HepG2 (cell line): ENCODE data around the gene EVI5. TPM values are rescaled to one million over a fixed set of nuclear protein-coding genes. Genes with fewer than 3 reads are reported as not detected.

Experiments
- ATAC-seq: fragments of 200-7000 bp; cut with Tn5 transposase; 3 replicates; pipeline ENCODE4 v1.9.1; 2020; ENCODE audit warnings: mild to moderate bottlenecking, moderate library complexity
- BruUV-seq: library from RNA; stranded (reverse); fragments of 400-500 nt; replicated peaks from 2 replicates; lab custom pipeline; 2021; lab: Mats Ljungman, UMichigan
- CTCF ChIA-PET: fragments of 300-600 bp; formaldehyde crosslinking; extraction: SDS; loops from one replicate; lab custom pipeline; 2021; ENCODE audit warnings: low total read pairs, inconsistent platforms, low intra/inter-chr PET ratio; lab: Yijun Ruan, JAX
- POLR2A ChIA-PET: fragments of 350-600 bp; sonication (Branson Sonifier 250); formaldehyde crosslinking; loops from one replicate; lab custom pipeline; 2020; ENCODE audit warnings: antibody characterized with exemption, inconsistent platforms; lab: Yijun Ruan, JAX
- DNase-seq: peaks from one replicate; pipeline ENCODE4 v3.0.0-alpha.2; 2015; ENCODE audit warnings: low spot score
- FAIRE-seq: peaks from 3 replicates; lab custom pipeline; 2011; peaks lifted over from hg19 to GRCh38; lab: Jason Lieb, UNC
- H2AFZ ChIP-seq: one replicate; pipeline ENCODE4 v1.6.1; 2011; ENCODE audit warnings: low read length, inconsistent platforms
- H3K27ac ChIP-seq: fragments of 300-600 bp; 3 replicates; pipeline ENCODE4 v1.8.0; 2011; ENCODE audit warnings: mixed run types, mild to moderate bottlenecking, mixed read lengths, low read length, inconsistent platforms; ENCODE audit not compliant: insufficient read depth; ENCODE audit errors: extremely low read length
- H3K27me3 ChIP-seq, 2 experiments: fragments of 200-600 bp in 1 of 2; 2 replicates in 1 of 2; 3 replicates in 1 of 2; pipeline versions ENCODE4 v1.6.0 to v1.8.0; 2011; ENCODE audit warnings: low read length in 2 of 2, mild to moderate bottlenecking in 2 of 2, moderate library complexity in 2 of 2, inconsistent platforms in 1 of 2; ENCODE audit not compliant: insufficient read depth in 2 of 2, control insufficient read depth in 1 of 2
- H3K36me3 ChIP-seq, 2 experiments: fragments of 200-600 bp in 1 of 2; replicated peaks in 1 of 2; 2 replicates in 1 of 2; 3 replicates in 1 of 2; pipeline versions ENCODE4 v1.5.1 to v1.8.0; 2011; ENCODE audit warnings: low read length in 2 of 2, inconsistent platforms in 1 of 2; ENCODE audit not compliant: insufficient read depth in 2 of 2, control insufficient read depth in 1 of 2
- H3K4me1 ChIP-seq: 2 replicates; pipeline ENCODE4 v1.5.1; 2012; ENCODE audit warnings: low read length, inconsistent platforms; ENCODE audit not compliant: insufficient read depth
- H3K4me2 ChIP-seq: 2 replicates; pipeline ENCODE4 v1.6.0; 2011; ENCODE audit warnings: low read depth, low read length, inconsistent platforms
- H3K4me3 ChIP-seq, 3 experiments: fragments of 200-600 bp in 1 of 3; sonication (generic), shearing (Covaris generic) in 1 of 3; replicated peaks in 1 of 3; 2 replicates each; pipeline ENCODE4 v1.5.1; 2011 to 2016; ENCODE audit warnings: low read length in 3 of 3, inconsistent platforms in 2 of 3, low read depth in 2 of 3, mild to moderate bottlenecking in 2 of 3, control low read depth in 1 of 3, mixed read lengths in 1 of 3; ENCODE audit not compliant: insufficient read depth in 1 of 3
- H3K79me2 ChIP-seq: one replicate; pipeline ENCODE4 v1.6.1; 2011; ENCODE audit warnings: low read length, inconsistent platforms; ENCODE audit not compliant: insufficient read depth
- H3K9ac ChIP-seq: 2 replicates; pipeline ENCODE4 v1.6.0; 2011; ENCODE audit warnings: mild to moderate bottlenecking, low read depth, low read length, inconsistent platforms; ENCODE audit not compliant: insufficient read depth
- H3K9me3 ChIP-seq: 2 replicates; pipeline ENCODE4 v1.5.1; 2012; ENCODE audit warnings: mild to moderate bottlenecking, low read length
- H4K20me1 ChIP-seq: 2 replicates; pipeline ENCODE4 v1.6.0; 2011; ENCODE audit warnings: inconsistent platforms, mild to moderate bottlenecking, low read length, moderate library complexity; ENCODE audit not compliant: insufficient read depth
- HMG20B ChIP-seq: conservative IDR thresholded peaks from 2 replicates; pipeline ENCODE4 v1.6.1; 2016; ENCODE audit warnings: missing genetic modification reagents, missing compliant biosample characterization
- ISX ChIP-seq: sonication (generic); formaldehyde crosslinking; conservative IDR thresholded peaks from 2 replicates; pipeline ENCODE4 v1.5.0; 2020; ENCODE audit warnings: missing genetic modification reagents
- RFX3 ChIP-seq: IDR thresholded peaks from 2 replicates; pipeline ENCODE4 v1.6.1; 2016; ENCODE audit warnings: missing biosample characterization, missing genetic modification reagents
- ZBTB49 ChIP-seq: sonication (generic); formaldehyde crosslinking; IDR thresholded peaks from 2 replicates; pipeline ENCODE4 v1.4.0; 2020; ENCODE audit warnings: missing genetic modification reagents, borderline replicate concordance
- ZFP36L2 ChIP-seq: sonication (generic); formaldehyde crosslinking; IDR thresholded peaks from 2 replicates; pipeline ENCODE4 v1.4.0; 2020; ENCODE audit warnings: missing genetic modification reagents
- ZNF354B ChIP-seq: sonication (generic); formaldehyde crosslinking; IDR thresholded peaks from 2 replicates; pipeline ENCODE4 v1.8.0; 2022; ENCODE audit warnings: mild to moderate bottlenecking, missing genetic modification reagents
- ZNF629 ChIP-seq: sonication (generic); formaldehyde crosslinking; conservative IDR thresholded peaks from 2 replicates; pipeline ENCODE4 v1.5.0; 2020; ENCODE audit warnings: missing genetic modification reagents
- ZNF652 ChIP-seq: IDR thresholded peaks from 2 replicates; pipeline ENCODE4 v1.6.1; 2016; ENCODE audit warnings: low read depth, borderline replicate concordance
- WGBS: methylation state at CpG from one replicate; pipeline ENCODE4 v1.1.6; 2017; ENCODE audit warnings: low lambda C conversion rate; 5-methylcytosine and 5-hydroxymethylcytosine counted together
- in situ Hi-C: cut with HindIII; loops from 2 replicates; pipeline ENCODE4 v1.10.0; 2017; ENCODE audit warnings: low pct_unique_long_range_greater_than_20kb; ENCODE audit not compliant: extremely low pct_ligation_motif_present
- intact Hi-C: fragments of 100-400 bp; cut with micrococcal nuclease; formaldehyde crosslinking; loops from one replicate; pipeline ENCODE4 v1.10.0; 2022; ENCODE audit not compliant: unreplicated experiment
- polyA plus RNA-seq, 8 experiments: library from polyadenylated mRNA; depleted of rRNA in 3 of 8; stranded (reverse) in 7 of 8; unstranded in 1 of 8; fragments of >200 nt; fragmentation: Illumina TruSeq in 4 of 8; extraction: Trizol in 4 of 8; gene quantifications; 2 replicates each; pipeline versions ENCODE4 v1.2.1 to v1.2.3, GENCODE V29; 2011 to 2016; ENCODE audit warnings: low read depth in 4 of 8, missing spikeins in 1 of 8, mixed read lengths in 1 of 8; ENCODE audit not compliant: insufficient read depth in 1 of 8
- total RNA-seq, 5 experiments: library from RNA; depleted of rRNA; stranded (reverse); fragments of >200 nt; fragmentation: Illumina TruSeq; extraction: Trizol; gene quantifications; 2 replicates each; pipeline ENCODE4 v1.2.3, GENCODE V29; 2016; ENCODE audit warnings: low read depth in 1 of 5
- TF ChIP-seq, protein P1 (sequence below): sonication (generic); formaldehyde crosslinking; IDR thresholded peaks from 2 replicates; pipeline ENCODE4 v1.4.0; 2020; ENCODE audit warnings: missing genetic modification reagents
- TF ChIP-seq, protein P2 (sequence below): sonication (generic); formaldehyde crosslinking; IDR thresholded peaks from 2 replicates; pipeline ENCODE4 v1.5.1; 2020; ENCODE audit warnings: mild to moderate bottlenecking, missing genetic modification reagents, moderate library complexity

The EVI5 gene
- total and polyA plus RNA-seq, 2 of the 13 experiments (the other 11 are each of a cell fraction or from before 2014, with no cell fraction given) = 4.0 to 12.6 TPM

DNA sequence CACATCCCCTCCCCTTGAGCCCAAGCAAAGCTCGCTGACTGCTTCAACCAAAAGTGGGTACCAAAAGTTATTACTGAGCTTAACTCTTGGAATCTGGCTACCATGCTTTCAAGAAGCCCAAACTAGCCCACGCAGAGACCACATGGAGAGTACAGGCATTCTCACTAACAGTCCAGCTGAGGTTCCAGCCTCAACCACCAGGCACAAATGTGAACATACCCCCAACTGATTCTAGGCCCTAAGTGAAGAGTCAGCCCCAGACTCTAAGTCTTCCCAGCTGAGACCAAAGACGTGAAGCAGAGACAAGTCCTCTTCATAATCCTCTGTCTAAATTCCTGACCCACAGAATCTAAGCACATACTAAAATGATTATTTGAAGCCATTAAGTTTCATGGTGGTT is 36.8 kb downstream of the EVI5 start:
- no peaks in the 10 kb centered on the region for H3K27me3 ChIP-seq
- H3K4me2 ChIP-seq = no peak overlapping the region
- no peak for DNase-seq
- no peak overlapping the region for H3K4me3 ChIP-seq
- intact Hi-C loops = loop anchor here (2.0 to 5.0 kb wide), 2 partner anchors 37 to 84 kb away; partner anchors contain the start of genes EVI5 and RPL5
- no TSS peak for BruUV-seq
- H4K20me1 ChIP-seq = no peaks in the 10 kb centered on the region
- no peaks in the 10 kb centered on the region for H3K9me3 ChIP-seq
- in situ Hi-C loops = no loop called here
- H3K36me3 ChIP-seq = no peaks in the 10 kb centered on the region
- H3K27ac ChIP-seq = no peak overlapping the region
- no peak overlapping the region for H3K9ac ChIP-seq
- H2AFZ ChIP-seq = no peak overlapping the region
- CTCF ChIA-PET = interaction anchor here (1.8 kb wide), 1 partner anchor 246 kb away, joined by 5 read pairs; no protein-coding TSS in a partner anchor
- H3K79me2 ChIP-seq = peaks cover 15% of the 10 kb centered on the region
- WGBS = 92% methylated on average over 3 of the region's 3 CpGs
- FAIRE-seq = no peak
- ATAC-seq = peak; percentile 29; the same call in 1 of the 3 replicates
- H3K4me1 ChIP-seq = no peaks in the 10 kb centered on the region
- POLR2A ChIA-PET = no interaction called here
- TF ChIP-seq, protein P1, sequence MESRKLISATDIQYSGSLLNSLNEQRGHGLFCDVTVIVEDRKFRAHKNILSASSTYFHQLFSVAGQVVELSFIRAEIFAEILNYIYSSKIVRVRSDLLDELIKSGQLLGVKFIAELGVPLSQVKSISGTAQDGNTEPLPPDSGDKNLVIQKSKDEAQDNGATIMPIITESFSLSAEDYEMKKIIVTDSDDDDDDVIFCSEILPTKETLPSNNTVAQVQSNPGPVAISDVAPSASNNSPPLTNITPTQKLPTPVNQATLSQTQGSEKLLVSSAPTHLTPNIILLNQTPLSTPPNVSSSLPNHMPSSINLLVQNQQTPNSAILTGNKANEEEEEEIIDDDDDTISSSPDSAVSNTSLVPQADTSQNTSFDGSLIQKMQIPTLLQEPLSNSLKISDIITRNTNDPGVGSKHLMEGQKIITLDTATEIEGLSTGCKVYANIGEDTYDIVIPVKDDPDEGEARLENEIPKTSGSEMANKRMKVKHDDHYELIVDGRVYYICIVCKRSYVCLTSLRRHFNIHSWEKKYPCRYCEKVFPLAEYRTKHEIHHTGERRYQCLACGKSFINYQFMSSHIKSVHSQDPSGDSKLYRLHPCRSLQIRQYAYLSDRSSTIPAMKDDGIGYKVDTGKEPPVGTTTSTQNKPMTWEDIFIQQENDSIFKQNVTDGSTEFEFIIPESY (CRISPR knock-in tag) = no peak
- TF ChIP-seq ZNF354B (CRISPR knock-in tag) (no peak), ZNF629 (CRISPR knock-in tag) (no peak), ISX (CRISPR knock-in tag) (no peak), RFX3 (CRISPR knock-in tag) (no peak), ZFP36L2 (no peak), HMG20B (CRISPR knock-in tag) (no peak), ZNF652 (CRISPR knock-in tag) (no peak), ZBTB49 (CRISPR knock-in tag) (no peak)
- TF ChIP-seq, protein P2, sequence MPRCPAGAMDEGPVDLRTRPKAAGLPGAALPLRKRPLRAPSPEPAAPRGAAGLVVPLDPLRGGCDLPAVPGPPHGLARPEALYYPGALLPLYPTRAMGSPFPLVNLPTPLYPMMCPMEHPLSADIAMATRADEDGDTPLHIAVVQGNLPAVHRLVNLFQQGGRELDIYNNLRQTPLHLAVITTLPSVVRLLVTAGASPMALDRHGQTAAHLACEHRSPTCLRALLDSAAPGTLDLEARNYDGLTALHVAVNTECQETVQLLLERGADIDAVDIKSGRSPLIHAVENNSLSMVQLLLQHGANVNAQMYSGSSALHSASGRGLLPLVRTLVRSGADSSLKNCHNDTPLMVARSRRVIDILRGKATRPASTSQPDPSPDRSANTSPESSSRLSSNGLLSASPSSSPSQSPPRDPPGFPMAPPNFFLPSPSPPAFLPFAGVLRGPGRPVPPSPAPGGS = no peak
